ENCODE data around the gene GPRIN3. TPM values are rescaled to one million over a fixed set of nuclear protein-coding genes. Genes with fewer than 3 reads are reported as not detected.

The GPRIN3 gene
- total RNA-seq, 1 experiment from 2014 or later = 0.48 TPM

DNA sequence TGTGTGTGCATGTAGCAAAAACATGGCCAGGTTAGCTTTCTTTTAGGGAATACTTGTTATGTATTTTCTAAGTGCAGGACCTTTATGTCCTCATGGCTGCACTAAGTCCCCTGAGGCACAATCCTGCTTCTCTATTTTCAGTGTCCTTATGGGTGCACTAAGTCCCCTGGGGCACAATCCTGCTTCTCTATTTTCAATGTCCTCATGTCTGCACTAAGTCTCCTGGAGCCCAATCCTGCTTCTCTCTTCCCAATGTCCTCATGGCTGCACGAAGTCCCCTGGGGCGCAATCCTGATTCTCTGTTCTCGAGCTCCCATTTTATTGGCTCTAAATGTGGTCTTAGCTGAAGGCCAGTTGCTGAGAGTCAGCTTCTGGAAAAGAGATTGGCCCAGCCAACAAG is 49.7 kb upstream of the GPRIN3 start:
- Histone ChIP-seq H3K56ac (ENCODE audit: insufficient read length, low read depth, low read length) (no peak overlapping the region), H2BK5ac (ENCODE audit: insufficient read length, low read length) (no peak overlapping the region), H2BK20ac (ENCODE audit: low read depth, low read length, poor library complexity, severe bottlenecking) (no peak overlapping the region), H4K91ac (ENCODE audit: insufficient read length, low read depth, low read length) (no peak overlapping the region), H3K79me2 (ENCODE audit: insufficient read depth, low read length) (no peaks in the 10 kb centered on the region), H2BK12ac (ENCODE audit: insufficient read length, low read depth, low read length) (no peak overlapping the region), H4K8ac (replicated peaks; ENCODE audit: insufficient read length, low read depth, low read length) (no peak overlapping the region), H3T11ph (ENCODE audit: low read length) (no peak overlapping the region), H4K20me1 (ENCODE audit: control insufficient read depth, insufficient read depth, insufficient read length) (no peaks in the 10 kb centered on the region), H3K27ac (ENCODE audit: insufficient read length, low read depth, low read length) (no peak overlapping the region), H2BK15ac (ENCODE audit: low read depth, low read length) (no peak overlapping the region), H3K9me3 (ENCODE audit: control insufficient read depth, low read depth, low read length) (no peaks in the 10 kb centered on the region), H3K4me1 (ENCODE audit: insufficient read depth, low read length) (no peaks in the 10 kb centered on the region), H3K9ac (ENCODE audit: extremely low read depth, insufficient read length, low read length) (no peak overlapping the region), H3K79me1 (ENCODE audit: insufficient read depth, low read depth, low read length, poor library complexity, severe bottlenecking) (no peaks in the 10 kb centered on the region), H4K5ac (ENCODE audit: insufficient read length, low read depth, low read length) (no peak overlapping the region), H3K23me2 (ENCODE audit: insufficient read length, low read depth, low read length, poor library complexity, severe bottlenecking) (no peaks in the 10 kb centered on the region), H2BK120ac (ENCODE audit: low read depth, low read length, poor library complexity, severe bottlenecking) (no peak overlapping the region), H3K4ac (ENCODE audit: low read depth, low read length) (no peak overlapping the region), H3K14ac (ENCODE audit: insufficient read depth, low read length) (no peak overlapping the region), H3K27me3 (ENCODE audit: insufficient read depth, low read length) (no peaks in the 10 kb centered on the region), H3K4me2 (ENCODE audit: insufficient read depth, insufficient read length, low read length) (no peak overlapping the region), H2AK5ac (ENCODE audit: insufficient read length, low read length) (no peak overlapping the region), H3K23ac (ENCODE audit: insufficient read length, low read depth, low read length) (no peak overlapping the region), H2AFZ (ENCODE audit: low read length) (no peak overlapping the region), H3K18ac (ENCODE audit: insufficient read length, low read depth, low read length) (no peak overlapping the region)
- H3K27me3 Mint-ChIP-seq (ENCODE audit: low read depth) = peaks cover 26% of the 10 kb centered on the region
- H3K27ac Mint-ChIP-seq = peak overlapping the region in 1 of 3 experiments; percentile 24; a peak in 1 of 7 replicates
- no peak for TF ChIP-seq CTCF (conservative IDR thresholded peaks at IDR 0.05)
- H3K4me3 Mint-ChIP-seq = no peak overlapping the region
- H3K36me3 Mint-ChIP-seq (ENCODE audit: insufficient read depth in 1 of 3, low read depth in 3 of 3) = no peaks in the 10 kb centered on the region
- WGBS (ENCODE audit: extremely low coverage, insufficient read length, low lambda C conversion rate) = no CpG with 5 or more reads among the region's 3 CpGs
- no peaks in the 10 kb centered on the region for H3K4me1 Mint-ChIP-seq
- H3K9me3 Mint-ChIP-seq = no peaks in the 10 kb centered on the region
- DNase-seq = no peak

Measured in H9 (cell line).